ENCODE results near the gene EIF4EBP2.

EIF4EBP2 gene

GRCh38 chr10:70462349-70462984 lies 58.5 kb downstream of the EIF4EBP2 start:
- DNase-seq, result no peak

GRCh38 chr10:70465278-70465677 lies 61.3 kb downstream of the EIF4EBP2 start:
- DNase-seq, result no peak

GRCh38 chr10:70465832-70466231 lies 61.9 kb downstream of the EIF4EBP2 start:
- DNase-seq, result no peak

- no peak for DNase-seq
Measured at GRCh38 chr10:70466951-70467350, 63.0 kb downstream of the EIF4EBP2 start.

GRCh38 chr10:70472799-70473454 lies 69.0 kb downstream of the EIF4EBP2 start:
- no peak for DNase-seq

GRCh38 chr10:70474780-70475179 lies 70.8 kb downstream of the EIF4EBP2 start:
- DNase-seq, result no peak

GRCh38 chr10:70475661-70476060 lies 71.7 kb downstream of the EIF4EBP2 start:
- DNase-seq, result no peak

- no peak for DNase-seq
Measured at GRCh38 chr10:70476249-70477035, 72.5 kb downstream of the EIF4EBP2 start.

- no peak for DNase-seq
Measured at GRCh38 chr10:70477661-70478162, 73.8 kb downstream of the EIF4EBP2 start.

Data from NCI-H526 treated with DMSO at 0.1 percent for 48 hours (cell line).